Immature natural killer cell (primary cell): ENCODE results near the gene MAP4K4. TPM values are rescaled to one million over a fixed set of nuclear protein-coding genes. Genes with fewer than 3 reads are reported as not detected.

ENCODE experiments used
- DNase-seq, 3 donors: peaks; one replicate each; pipeline ENCODE4 v3.0.0; 2022; ENCODE audit warnings: mixed read lengths in 1 of 3
- H3K27ac Mint-ChIP-seq, 6 donors: one replicate each; pipeline ENCODE4 v1.8.0; 2020; ENCODE audit warnings: mixed read lengths in 6 of 6, mild to moderate bottlenecking in 5 of 6, inconsistent platforms in 4 of 6, moderate library complexity in 3 of 6
- H3K27me3 Mint-ChIP-seq, 3 donors: one replicate each; pipeline ENCODE4 v1.8.0; 2020 to 2021; ENCODE audit warnings: low read depth in 3 of 3, mild to moderate bottlenecking in 3 of 3, mixed read lengths in 3 of 3, moderate library complexity in 3 of 3, inconsistent platforms in 1 of 3
- H3K36me3 Mint-ChIP-seq, 3 donors: one replicate each; pipeline ENCODE4 v1.8.0; 2020; ENCODE audit warnings: mixed read lengths in 3 of 3, inconsistent platforms in 2 of 3, mild to moderate bottlenecking in 2 of 3
- H3K4me1 Mint-ChIP-seq, 2 donors: one replicate each; pipeline ENCODE4 v1.8.0; 2020; ENCODE audit warnings: inconsistent platforms in 2 of 2, mild to moderate bottlenecking in 2 of 2, mixed read lengths in 2 of 2, moderate library complexity in 1 of 2
- H3K4me3 Mint-ChIP-seq, 5 donors: one replicate each; pipeline ENCODE4 v1.8.0; 2020; ENCODE audit warnings: mild to moderate bottlenecking in 5 of 5, mixed read lengths in 5 of 5, inconsistent platforms in 3 of 5, moderate library complexity in 3 of 5
- H3K9me3 Mint-ChIP-seq, 6 donors: one replicate each; pipeline ENCODE4 v1.8.0; 2020; ENCODE audit warnings: mild to moderate bottlenecking in 6 of 6, mixed read lengths in 6 of 6, inconsistent platforms in 4 of 6, moderate library complexity in 3 of 6
- polyA plus RNA-seq, 3 donors: library from polyadenylated mRNA; unstranded; fragments of 300-500 nt; fragmentation: Illumina TruSeq; gene quantifications; one replicate each; pipeline ENCODE4 v1.2.3, GENCODE V29; 2021

Gene MAP4K4
- polyA plus RNA-seq, 3 donors from 2014 or later = 2.1 to 4.6 (median 3.4) TPM

- peaks cover 24 to 47% of the 10 kb centered on the region in 2 donors for H3K4me1 Mint-ChIP-seq
- no peak overlapping the region for H3K4me3 Mint-ChIP-seq
- peaks cover 0 to 2% (median under 1%) of the 10 kb centered on the region in 3 donors for H3K27me3 Mint-ChIP-seq
- no peak for DNase-seq
- peak overlapping the region in 1 of 6 donors; percentile 29 for H3K27ac Mint-ChIP-seq
- H3K9me3 Mint-ChIP-seq = no peaks in the 10 kb centered on the region
- H3K36me3 Mint-ChIP-seq = peaks cover 4 to 10% (median 4%) of the 10 kb centered on the region in 3 donors
These were observed 93.3 kb downstream of the MAP4K4 start for GRCh38 chr2:101790857-101791256.

- peaks cover 27 to 46% of the 10 kb centered on the region in 2 donors for H3K4me1 Mint-ChIP-seq
- H3K27me3 Mint-ChIP-seq = peaks cover 0 to 4% (median 0%) of the 10 kb centered on the region in 3 donors
- no peak for DNase-seq
- H3K36me3 Mint-ChIP-seq = peaks cover 4 to 10% (median 4%) of the 10 kb centered on the region in 3 donors
- no peaks in the 10 kb centered on the region for H3K9me3 Mint-ChIP-seq
- no peak overlapping the region for H3K27ac Mint-ChIP-seq
- no peak overlapping the region for H3K4me3 Mint-ChIP-seq
These were observed 94.7 kb downstream of the MAP4K4 start for GRCh38 chr2:101792208-101792607.

- no peak for DNase-seq
- H3K4me1 Mint-ChIP-seq = peaks cover 23 to 40% of the 10 kb centered on the region in 2 donors
- no peak overlapping the region for H3K4me3 Mint-ChIP-seq
- H3K27me3 Mint-ChIP-seq = peaks cover 0 to 4% (median 0%) of the 10 kb centered on the region in 3 donors
- H3K36me3 Mint-ChIP-seq = peaks cover 4 to 10% (median 4%) of the 10 kb centered on the region in 3 donors
- no peaks in the 10 kb centered on the region for H3K9me3 Mint-ChIP-seq
- H3K27ac Mint-ChIP-seq = peak overlapping the region in 1 of 6 donors; percentile 1
These were observed 95.9 kb downstream of the MAP4K4 start for GRCh38 chr2:101793277-101793969.

- Mint-ChIP-seq H3K27me3 (peaks cover 0 to 4% (median 0%) of the 10 kb centered on the region in 3 donors), H3K4me1 (peaks cover 16 to 34% of the 10 kb centered on the region in 2 donors), H3K9me3 (no peaks in the 10 kb centered on the region), H3K27ac (no peak overlapping the region), H3K4me3 (no peak overlapping the region), H3K36me3 (peaks cover 4 to 10% (median 4%) of the 10 kb centered on the region in 3 donors)
- no peak for DNase-seq
These were observed 96.6 kb downstream of the MAP4K4 start for GRCh38 chr2:101794141-101794540.

GRCh38 chr2:101795033-101795432 lies 97.5 kb downstream of the MAP4K4 start:
- Mint-ChIP-seq H3K9me3 (no peaks in the 10 kb centered on the region), H3K4me1 (peaks cover 19 to 39% of the 10 kb centered on the region in 2 donors), H3K36me3 (peaks cover 4 to 9% (median 4%) of the 10 kb centered on the region in 3 donors), H3K27ac (no peak overlapping the region), H3K4me3 (no peak overlapping the region), H3K27me3 (peaks cover 0 to 4% (median 0%) of the 10 kb centered on the region in 3 donors)
- no peak for DNase-seq

- Mint-ChIP-seq H3K27ac (peak overlapping the region in 2 of 6 donors; percentile 0 to 3), H3K27me3 (peaks cover 0 to 4% (median 0%) of the 10 kb centered on the region in 3 donors), H3K4me3 (no peak overlapping the region), H3K4me1 (peaks cover 26 to 43% of the 10 kb centered on the region in 2 donors), H3K36me3 (no peaks in the 10 kb centered on the region), H3K9me3 (no peaks in the 10 kb centered on the region)
- DNase-seq = no peak
These were observed 99.5 kb downstream of the MAP4K4 start for GRCh38 chr2:101796825-101797600.

- Mint-ChIP-seq H3K4me1 (peaks cover 42 to 56% of the 10 kb centered on the region in 2 donors), H3K4me3 (no peak overlapping the region), H3K27ac (no peak overlapping the region), H3K9me3 (no peaks in the 10 kb centered on the region), H3K27me3 (peaks cover 0 to 4% (median 1%) of the 10 kb centered on the region in 3 donors), H3K36me3 (no peaks in the 10 kb centered on the region)
- no peak for DNase-seq
These were observed 104.0 kb downstream of the MAP4K4 start for GRCh38 chr2:101801496-101801895.

- peaks cover 0 to 4% (median 1%) of the 10 kb centered on the region in 3 donors for H3K27me3 Mint-ChIP-seq
- H3K4me1 Mint-ChIP-seq = peaks cover 42 to 56% of the 10 kb centered on the region in 2 donors
- H3K9me3 Mint-ChIP-seq = no peaks in the 10 kb centered on the region
- DNase-seq = no peak
- H3K4me3 Mint-ChIP-seq = no peak overlapping the region
- peak overlapping the region in 1 of 6 donors; percentile 76 for H3K27ac Mint-ChIP-seq
- H3K36me3 Mint-ChIP-seq = no peaks in the 10 kb centered on the region
These were observed 104.8 kb downstream of the MAP4K4 start for GRCh38 chr2:101802329-101802728.

GRCh38 chr2:101803128-101803527 lies 105.6 kb downstream of the MAP4K4 start:
- Mint-ChIP-seq H3K4me1 (peaks cover 44 to 59% of the 10 kb centered on the region in 2 donors), H3K4me3 (no peak overlapping the region), H3K27ac (no peak overlapping the region), H3K36me3 (no peaks in the 10 kb centered on the region), H3K9me3 (no peaks in the 10 kb centered on the region), H3K27me3 (peaks cover 0 to 5% (median 1%) of the 10 kb centered on the region in 3 donors)
- no peak for DNase-seq

- no peak overlapping the region for H3K27ac Mint-ChIP-seq
- no peaks in the 10 kb centered on the region for H3K36me3 Mint-ChIP-seq
- no peak for DNase-seq
- no peak overlapping the region for H3K4me3 Mint-ChIP-seq
- H3K4me1 Mint-ChIP-seq = peaks cover 44 to 57% of the 10 kb centered on the region in 2 donors
- H3K9me3 Mint-ChIP-seq = no peaks in the 10 kb centered on the region
- peaks cover 0 to 5% (median 1%) of the 10 kb centered on the region in 3 donors for H3K27me3 Mint-ChIP-seq
These were observed 106.6 kb downstream of the MAP4K4 start for GRCh38 chr2:101803945-101804696.

- Mint-ChIP-seq H3K27ac (peak overlapping the region in 4 of 6 donors; percentile 1 to 63 (median 8)), H3K4me1 (peaks cover 47 to 60% of the 10 kb centered on the region in 2 donors), H3K27me3 (peaks cover 0 to 5% (median 1%) of the 10 kb centered on the region in 3 donors), H3K4me3 (peak overlapping the region in 4 of 5 donors; percentile 5 to 45 (median 23)), H3K9me3 (no peaks in the 10 kb centered on the region), H3K36me3 (no peaks in the 10 kb centered on the region)
- DNase-seq = no peak
These were observed 107.9 kb downstream of the MAP4K4 start for GRCh38 chr2:101805152-101806088.

GRCh38 chr2:101806123-101806522 lies 108.6 kb downstream of the MAP4K4 start:
- H3K4me1 Mint-ChIP-seq = peaks cover 45 to 63% of the 10 kb centered on the region in 2 donors
- H3K27ac Mint-ChIP-seq = peak overlapping the region in 2 of 6 donors; percentile 1 to 63
- peak overlapping the region in 3 of 5 donors; percentile 5 to 45 (median 16) for H3K4me3 Mint-ChIP-seq
- DNase-seq = no peak
- H3K9me3 Mint-ChIP-seq = no peaks in the 10 kb centered on the region
- H3K27me3 Mint-ChIP-seq = peaks cover 0 to 3% (median 1%) of the 10 kb centered on the region in 3 donors
- no peaks in the 10 kb centered on the region for H3K36me3 Mint-ChIP-seq
